ENCODE data around the gene MERTK. TPM values are rescaled to one million over a fixed set of nuclear protein-coding genes. Genes with fewer than 3 reads are reported as not detected.

Gene MERTK
- total and polyA plus RNA-seq, 2 of the 13 experiments (the other 11 are each of a cell fraction or from before 2014, with no cell fraction given): 37.3 to 44.7 TPM

- TF ChIP-seq, protein P1, sequence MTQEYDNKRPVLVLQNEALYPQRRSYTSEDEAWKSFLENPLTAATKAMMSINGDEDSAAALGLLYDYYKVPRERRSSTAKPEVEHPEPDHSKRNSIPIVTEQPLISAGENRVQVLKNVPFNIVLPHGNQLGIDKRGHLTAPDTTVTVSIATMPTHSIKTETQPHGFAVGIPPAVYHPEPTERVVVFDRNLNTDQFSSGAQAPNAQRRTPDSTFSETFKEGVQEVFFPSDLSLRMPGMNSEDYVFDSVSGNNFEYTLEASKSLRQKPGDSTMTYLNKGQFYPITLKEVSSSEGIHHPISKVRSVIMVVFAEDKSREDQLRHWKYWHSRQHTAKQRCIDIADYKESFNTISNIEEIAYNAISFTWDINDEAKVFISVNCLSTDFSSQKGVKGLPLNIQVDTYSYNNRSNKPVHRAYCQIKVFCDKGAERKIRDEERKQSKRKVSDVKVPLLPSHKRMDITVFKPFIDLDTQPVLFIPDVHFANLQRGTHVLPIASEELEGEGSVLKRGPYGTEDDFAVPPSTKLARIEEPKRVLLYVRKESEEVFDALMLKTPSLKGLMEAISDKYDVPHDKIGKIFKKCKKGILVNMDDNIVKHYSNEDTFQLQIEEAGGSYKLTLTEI (CRISPR knock-in tag; conservative IDR thresholded peaks at IDR 0.05): no peak
- TF ChIP-seq RXRB (CRISPR knock-in tag; IDR thresholded peaks at IDR 0.05; ENCODE audit: borderline replicate concordance) (no peak), ZNF3 (CRISPR knock-in tag; IDR thresholded peaks at IDR 0.05) (peak; percentile 27; the same call in 1 of the 2 replicates), ZNF124 (CRISPR knock-in tag; IDR thresholded peaks at IDR 0.05) (no peak), ZNF460 (CRISPR knock-in tag; IDR thresholded peaks at IDR 0.05; ENCODE audit: borderline replicate concordance) (no peak), PRPF4 (IDR thresholded peaks at IDR 0.05; ENCODE audit: low read depth, low read length, poor library complexity, severe bottlenecking) (no peak), ZNF251 (CRISPR knock-in tag; IDR thresholded peaks at IDR 0.05) (no peak), HNRNPL (IDR thresholded peaks at IDR 0.05; ENCODE audit: low read depth, low read length) (no peak), HOXA3 (CRISPR knock-in tag; IDR thresholded peaks at IDR 0.05) (no peak), CBX5 (CRISPR knock-in tag; IDR thresholded peaks at IDR 0.05; ENCODE audit: borderline replicate concordance) (no peak), PAX8 (CRISPR knock-in tag; IDR thresholded peaks at IDR 0.05; ENCODE audit: borderline replicate concordance) (no peak), ZNF703 (CRISPR knock-in tag; IDR thresholded peaks at IDR 0.05; ENCODE audit: borderline replicate concordance) (0 out of 2 replicates have a peak, but pooled peaks have one; percentile 29), ZNF709 (CRISPR knock-in tag; IDR thresholded peaks at IDR 0.05) (no peak), KDM1A (CRISPR knock-in tag; IDR thresholded peaks at IDR 0.05) (0 out of 2 replicates have a peak, but pooled peaks have one; percentile 15), ZNF547 (CRISPR knock-in tag; IDR thresholded peaks at IDR 0.05) (no peak), NFYB (CRISPR knock-in tag; IDR thresholded peaks at IDR 0.05) (peak; percentile 1; the same call in 1 of the 2 replicates), ZBTB46 (CRISPR knock-in tag; IDR thresholded peaks at IDR 0.05; ENCODE audit: borderline replicate concordance) (no peak)
- TF ChIP-seq, protein P2, sequence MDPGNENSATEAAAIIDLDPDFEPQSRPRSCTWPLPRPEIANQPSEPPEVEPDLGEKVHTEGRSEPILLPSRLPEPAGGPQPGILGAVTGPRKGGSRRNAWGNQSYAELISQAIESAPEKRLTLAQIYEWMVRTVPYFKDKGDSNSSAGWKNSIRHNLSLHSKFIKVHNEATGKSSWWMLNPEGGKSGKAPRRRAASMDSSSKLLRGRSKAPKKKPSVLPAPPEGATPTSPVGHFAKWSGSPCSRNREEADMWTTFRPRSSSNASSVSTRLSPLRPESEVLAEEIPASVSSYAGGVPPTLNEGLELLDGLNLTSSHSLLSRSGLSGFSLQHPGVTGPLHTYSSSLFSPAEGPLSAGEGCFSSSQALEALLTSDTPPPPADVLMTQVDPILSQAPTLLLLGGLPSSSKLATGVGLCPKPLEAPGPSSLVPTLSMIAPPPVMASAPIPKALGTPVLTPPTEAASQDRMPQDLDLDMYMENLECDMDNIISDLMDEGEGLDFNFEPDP (CRISPR knock-in tag; conservative IDR thresholded peaks at IDR 0.05): 0 out of 2 replicates have a peak, but pooled peaks have one; percentile 8
- TF ChIP-seq, protein P3, sequence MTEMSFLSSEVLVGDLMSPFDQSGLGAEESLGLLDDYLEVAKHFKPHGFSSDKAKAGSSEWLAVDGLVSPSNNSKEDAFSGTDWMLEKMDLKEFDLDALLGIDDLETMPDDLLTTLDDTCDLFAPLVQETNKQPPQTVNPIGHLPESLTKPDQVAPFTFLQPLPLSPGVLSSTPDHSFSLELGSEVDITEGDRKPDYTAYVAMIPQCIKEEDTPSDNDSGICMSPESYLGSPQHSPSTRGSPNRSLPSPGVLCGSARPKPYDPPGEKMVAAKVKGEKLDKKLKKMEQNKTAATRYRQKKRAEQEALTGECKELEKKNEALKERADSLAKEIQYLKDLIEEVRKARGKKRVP (CRISPR knock-in tag; IDR thresholded peaks at IDR 0.05): 0 out of 4 replicates have a peak, but pooled peaks of 1 of the 2 experiments have one; percentile 1
- TF ChIP-seq, protein P4, sequence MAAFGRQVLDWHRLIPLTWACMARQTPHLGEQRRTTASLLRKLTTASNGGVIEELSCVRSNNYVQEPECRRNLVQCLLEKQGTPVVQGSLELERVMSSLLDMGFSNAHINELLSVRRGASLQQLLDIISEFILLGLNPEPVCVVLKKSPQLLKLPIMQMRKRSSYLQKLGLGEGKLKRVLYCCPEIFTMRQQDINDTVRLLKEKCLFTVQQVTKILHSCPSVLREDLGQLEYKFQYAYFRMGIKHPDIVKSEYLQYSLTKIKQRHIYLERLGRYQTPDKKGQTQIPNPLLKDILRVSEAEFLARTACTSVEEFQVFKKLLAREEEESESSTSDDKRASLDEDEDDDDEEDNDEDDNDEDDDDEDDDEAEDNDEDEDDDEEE (CRISPR knock-in tag; IDR thresholded peaks at IDR 0.05): 0 out of 2 replicates have a peak, but pooled peaks have one; percentile 6
These were observed 13.8 kb upstream of the MERTK start (continued) for GRCh38 chr2:111884592-111884964.
